IMR-90 (cell line): ENCODE measurements around the gene SIGLEC7. TPM values are rescaled to one million over a fixed set of nuclear protein-coding genes. Genes with fewer than 3 reads are reported as not detected.

Experiments
- ATAC-seq: fragments of 200-7000 bp; cut with Tn5 transposase; 2 replicates; pipeline ENCODE4 v1.9.1; 2020; ENCODE audit warnings: low read depth, mild to moderate bottlenecking, moderate library complexity
- BruUV-seq: library from RNA; stranded (reverse); fragments of 400-500 nt; replicated peaks from 2 replicates; lab custom pipeline; 2021; lab: Mats Ljungman, UMichigan
- CTCF ChIA-PET: fragments of 300-600 bp; formaldehyde crosslinking; extraction: SDS; loops from one replicate; lab custom pipeline; 2021; ENCODE audit warnings: antibody characterized with exemption; lab: Yijun Ruan, JAX
- POLR2A ChIA-PET: fragments of 300-600 bp; sonication (Branson Sonifier 250); formaldehyde crosslinking; loops from one replicate; lab custom pipeline; 2022; ENCODE audit warnings: antibody characterized with exemption; ENCODE audit not compliant: unreplicated experiment; lab: Charles Lee
- DNase-seq: peaks from one replicate; pipeline ENCODE4 v3.0.0; 2013
- H2AFZ ChIP-seq: replicated peaks from 2 replicates; pipeline ENCODE3; 2013; ENCODE audit warnings: low read length, mild to moderate bottlenecking; ENCODE audit not compliant: poor library complexity
- H2AK5ac ChIP-seq: 2 replicates; pipeline ENCODE4 v1.6.1; 2013; ENCODE audit warnings: low read depth, low read length, inconsistent platforms
- H2AK9ac ChIP-seq: replicated peaks from 2 replicates; pipeline ENCODE3; 2013; ENCODE audit warnings: mild to moderate bottlenecking, low read depth, low read length, moderate library complexity; ENCODE audit not compliant: poor library complexity
- H2BK120ac ChIP-seq: 2 replicates; pipeline ENCODE4 v1.6.1; 2013; ENCODE audit warnings: low read depth, low read length, inconsistent platforms
- H2BK15ac ChIP-seq: 3 replicates; pipeline ENCODE4 v1.6.1; 2013; ENCODE audit warnings: low read depth, low read length, inconsistent platforms
- H2BK20ac ChIP-seq: 2 replicates; pipeline ENCODE4 v1.6.1; 2013; ENCODE audit warnings: low read depth, mild to moderate bottlenecking, inconsistent platforms, low read length, moderate library complexity
- H2BK5ac ChIP-seq: 2 replicates; pipeline ENCODE4 v1.6.1; 2013; ENCODE audit warnings: mild to moderate bottlenecking, low read depth, low read length, inconsistent platforms; ENCODE audit not compliant: poor library complexity, severe bottlenecking
- H3K14ac ChIP-seq: replicated peaks from 2 replicates; pipeline ENCODE4 v1.6.1; 2013; ENCODE audit warnings: low read depth, low read length, inconsistent platforms
- H3K18ac ChIP-seq: 2 replicates; pipeline ENCODE4 v1.6.1; 2013; ENCODE audit warnings: low read depth, low read length, control low read depth
- H3K23ac ChIP-seq: 2 replicates; pipeline ENCODE4 v1.6.1; 2013; ENCODE audit warnings: low read depth, low read length, inconsistent platforms
- H3K27ac ChIP-seq: 2 replicates; pipeline ENCODE4 v1.5.1; 2013; ENCODE audit warnings: mild to moderate bottlenecking, control low read depth, low read length; ENCODE audit not compliant: insufficient read depth
- H3K27me3 ChIP-seq: 2 replicates; pipeline ENCODE4 v1.6.1; 2013; ENCODE audit warnings: low read length; ENCODE audit not compliant: control insufficient read depth, insufficient read depth
- H3K36me3 ChIP-seq: 2 replicates; pipeline ENCODE4 v1.6.1; 2013; ENCODE audit warnings: low read length, mixed read lengths; ENCODE audit not compliant: control insufficient read depth, insufficient read depth
- H3K4ac ChIP-seq: 2 replicates; pipeline ENCODE4 v1.6.1; 2013; ENCODE audit warnings: low read depth, low read length, inconsistent platforms
- H3K4me1 ChIP-seq: 2 replicates; pipeline ENCODE4 v1.6.1; 2013; ENCODE audit warnings: low read length, mixed read lengths; ENCODE audit not compliant: control insufficient read depth, insufficient read depth
- H3K4me2 ChIP-seq: 2 replicates; pipeline ENCODE4 v1.6.1; 2013; ENCODE audit warnings: low read depth, mild to moderate bottlenecking, control low read depth, low read length, moderate library complexity
- H3K4me3 ChIP-seq: 2 replicates; pipeline ENCODE4 v1.5.1; 2013; ENCODE audit warnings: low read depth, mild to moderate bottlenecking, control low read depth, low read length, moderate library complexity; ENCODE audit not compliant: insufficient read depth
- H3K56ac ChIP-seq: 2 replicates; pipeline ENCODE4 v1.6.1; 2013; ENCODE audit warnings: low read length, inconsistent platforms; ENCODE audit not compliant: insufficient read depth; ENCODE audit errors: extremely low read depth
- H3K79me1 ChIP-seq, 2 experiments: 2 replicates each; pipeline ENCODE4 v1.6.1; 2013; ENCODE audit warnings: low read length in 2 of 2, inconsistent platforms in 1 of 2, low read depth in 1 of 2
- H3K9ac ChIP-seq: 2 replicates; pipeline ENCODE4 v1.6.1; 2013; ENCODE audit warnings: low read depth, low read length, control low read depth
- H3K9me1 ChIP-seq: 2 replicates; pipeline ENCODE4 v1.6.1; 2013; ENCODE audit warnings: low read length, inconsistent platforms; ENCODE audit not compliant: insufficient read depth
- H3K9me3 ChIP-seq: 2 replicates; pipeline ENCODE4 v1.6.1; 2013; ENCODE audit warnings: low read length; ENCODE audit not compliant: control insufficient read depth, insufficient read depth
- H4K20me1 ChIP-seq: 2 replicates; pipeline ENCODE4 v1.6.1; 2013; ENCODE audit warnings: low read length, inconsistent platforms; ENCODE audit not compliant: insufficient read depth
- H4K5ac ChIP-seq: 2 replicates; pipeline ENCODE4 v1.6.1; 2013; ENCODE audit warnings: mild to moderate bottlenecking, low read depth, low read length, control low read depth
- H4K8ac ChIP-seq, 2 experiments: 2 replicates each; pipeline ENCODE4 v1.6.1; 2013; ENCODE audit warnings: low read depth in 2 of 2, low read length in 2 of 2, control low read depth in 1 of 2, inconsistent platforms in 1 of 2
- H4K91ac ChIP-seq: 2 replicates; pipeline ENCODE4 v1.6.1; 2013; ENCODE audit warnings: low read depth, low read length, inconsistent platforms; ENCODE audit not compliant: insufficient read depth
- BHLHE40 ChIP-seq: fragments of 150-350 bp; IDR thresholded peaks from 2 replicates; pipeline ENCODE4 v1.6.1; 2016; ENCODE audit warnings: mild to moderate bottlenecking, low read depth, low read length
- CEBPB ChIP-seq: IDR thresholded peaks from 2 replicates; pipeline ENCODE4 v1.6.1; 2012; ENCODE audit warnings: low read depth, low read length, improper control_type of control experiment
- CHD1 ChIP-seq: IDR thresholded peaks from 2 replicates; pipeline ENCODE4 v1.6.1; 2012; ENCODE audit warnings: low read depth, low read length, improper control_type of control experiment
- CTCF ChIP-seq: conservative IDR thresholded peaks from 2 replicates; pipeline ENCODE4 v1.5.1; 2012; ENCODE audit warnings: mild to moderate bottlenecking, low read depth, low read length, improper control_type of control experiment
- ELK1 ChIP-seq: fragments of 150-350 bp; IDR thresholded peaks from 2 replicates; pipeline ENCODE4 v1.6.1; 2016; ENCODE audit warnings: low read depth, mild to moderate bottlenecking, low read length, moderate library complexity, borderline replicate concordance
- FOS ChIP-seq: fragments of 150-350 bp; IDR thresholded peaks from 2 replicates; pipeline ENCODE4 v1.6.1; 2016; ENCODE audit warnings: low read depth, low read length
- MAFK ChIP-seq: IDR thresholded peaks from 2 replicates; pipeline ENCODE4 v1.6.1; 2012; ENCODE audit warnings: low read depth, low read length, improper control_type of control experiment
- MAZ ChIP-seq: IDR thresholded peaks from 2 replicates; pipeline ENCODE4 v1.6.1; 2012; ENCODE audit warnings: low read depth, mild to moderate bottlenecking, low read length, improper control_type of control experiment, moderate library complexity, borderline replicate concordance
- MXI1 ChIP-seq: IDR thresholded peaks from 2 replicates; pipeline ENCODE4 v1.6.1; 2012; ENCODE audit warnings: low read depth, mild to moderate bottlenecking, low read length, moderate library complexity, borderline replicate concordance
- NFE2L2 ChIP-seq: fragments of 150-350 bp; IDR thresholded peaks from 2 replicates; pipeline ENCODE4 v1.6.1; 2016; ENCODE audit warnings: low read depth, mild to moderate bottlenecking, low read length
- POLR2A ChIP-seq: IDR thresholded peaks from 2 replicates; pipeline ENCODE4 v1.6.1; 2012; ENCODE audit warnings: mild to moderate bottlenecking, low read depth, low read length
- RAD21 ChIP-seq: IDR thresholded peaks from 2 replicates; pipeline ENCODE4 v1.6.1; 2012; ENCODE audit warnings: low read length, improper control_type of control experiment
- RCOR1 ChIP-seq: IDR thresholded peaks from 2 replicates; pipeline ENCODE4 v1.6.1; 2012; ENCODE audit warnings: mild to moderate bottlenecking, low read length, improper control_type of control experiment; ENCODE audit not compliant: insufficient replicate concordance
- RFX5 ChIP-seq: IDR thresholded peaks from 2 replicates; pipeline ENCODE4 v1.8.0; 2012; ENCODE audit warnings: low read depth, mild to moderate bottlenecking, low read length, moderate library complexity
- SMC3 ChIP-seq: fragments of 150-350 bp; IDR thresholded peaks from 2 replicates; pipeline ENCODE4 v1.6.1; 2016; ENCODE audit warnings: low read depth, mild to moderate bottlenecking, antibody characterized with exemption, low read length, moderate library complexity
- USF2 ChIP-seq: fragments of 150-350 bp; IDR thresholded peaks from 2 replicates; pipeline ENCODE4 v1.6.1; 2017; ENCODE audit warnings: mild to moderate bottlenecking, antibody characterized with exemption, low read length, low read depth
- WGBS, 2 experiments: methylation state at CpG; one replicate each; pipeline versions ENCODE4 v1.1.5 to v1.1.7; 2013; ENCODE audit warnings: missing lambda C conversion rate in 2 of 2; ENCODE audit not compliant: insufficient read length in 1 of 2; ENCODE audit errors: extremely low coverage in 2 of 2; 5-methylcytosine and 5-hydroxymethylcytosine counted together
- dilution Hi-C: fragments of 300-500 bp; cut with HindIII; formaldehyde crosslinking; loops from one replicate; pipeline ENCODE4 v1.14.3; 2018; ENCODE audit warnings: low sequenced_read_pairs; ENCODE audit not compliant: unreplicated experiment
- in situ Hi-C: fragments of 300-500 bp; cut with MboI; formaldehyde crosslinking; loops from 3 replicates; pipeline ENCODE4 v1.14.3; 2019; ENCODE audit warnings: low sequenced_read_pairs, inconsistent platforms, mixed read lengths
- intact Hi-C: fragments of 100-400 bp; cut with micrococcal nuclease; formaldehyde crosslinking; loops from 2 replicates; pipeline ENCODE4 v1.10.0; 2022
- polyA plus RNA-seq, 3 experiments: library from polyadenylated mRNA; depleted of rRNA; stranded (reverse); fragments of >200 nt; gene quantifications; 2 replicates each; pipeline ENCODE4 v1.2.3, GENCODE V29; 2012; ENCODE audit warnings: low replicate concordance in 1 of 3
- total RNA-seq: library from RNA; depleted of rRNA; stranded (reverse); fragments of >200 nt; gene quantifications from 2 replicates; pipeline ENCODE4 v1.2.3, GENCODE V29; 2012

The SIGLEC7 gene
- total and polyA plus RNA-seq, 2 of the 4 experiments (the other 2 are of a cell fraction) = not detected

GRCh38 chr19:51138549-51138979 is 3.5 kb upstream of the SIGLEC7 start:
- DNase-seq (no peak), ATAC-seq (no peak)
- Histone ChIP-seq H2BK5ac (no peak overlapping the region), H2BK120ac (no peak overlapping the region), H3K9me1 (no peaks in the 10 kb centered on the region), H3K23ac (no peak overlapping the region), H2AFZ (no peak overlapping the region), H2BK15ac (no peak overlapping the region), H3K9ac (no peak overlapping the region), H3K18ac (no peak overlapping the region), H3K27ac (no peak overlapping the region), H4K8ac (no peak overlapping the region), H3K27me3 (peaks cover 7% of the 10 kb centered on the region), H3K4ac (no peak overlapping the region), H3K36me3 (no peaks in the 10 kb centered on the region), H3K4me2 (no peak overlapping the region), H4K5ac (no peak overlapping the region), H4K20me1 (no peaks in the 10 kb centered on the region), H3K79me1 (no peaks in the 10 kb centered on the region), H4K91ac (no peak overlapping the region), H2AK9ac (no peak overlapping the region), H3K14ac (no peak overlapping the region), H2BK20ac (no peak overlapping the region), H3K56ac (no peak overlapping the region), H3K9me3 (no peaks in the 10 kb centered on the region), H3K4me1 (no peaks in the 10 kb centered on the region), H3K4me3 (no peak overlapping the region), H2AK5ac (no peak overlapping the region)
- ChIA-PET CTCF (no interaction called here), POLR2A (no interaction called here)
- intact Hi-C loops = no loop called here
- TF ChIP-seq POLR2A (no peak), MXI1 (no peak), RAD21 (no peak), MAZ (no peak), SMC3 (no peak), BHLHE40 (no peak), NFE2L2 (no peak), ELK1 (no peak), USF2 (no peak), CEBPB (no peak), FOS (no peak), RFX5 (no peak), RCOR1 (no peak), MAFK (no peak), CHD1 (no peak), CTCF (no peak)
- no TSS peak for BruUV-seq
- WGBS, 2 experiments = 86% methylated on average over 2 of the region's 6 CpGs; no CpG with 5 or more reads in 1 of the 2 experiments
- dilution Hi-C loops = no loop called here
- in situ Hi-C loops = no loop called here
